Measurements from ENCODE around the gene ZFYVE28. TPM values are rescaled to one million over a fixed set of nuclear protein-coding genes. Genes with fewer than 3 reads are reported as not detected.

ZFYVE28 gene
- total and polyA plus RNA-seq, 7 donors, result 1.7 to 7.7 (median 3.4) TPM

GRCh38 chr4:2272026-2272827 lies 146.2 kb downstream of the ZFYVE28 start:
- no peaks in the 10 kb centered on the region for H3K9me3 ChIP-seq
- 71 to 78% (median 73%) methylated on average over 24 to 25 of the region's 25 CpGs for WGBS, 3 donors
- ATAC-seq (peak; percentile 50 to 65 (median 56)), DNase-seq (peak; percentile 20 to 59)
- no peaks in the 10 kb centered on the region for H3K36me3 ChIP-seq (ENCODE audit: insufficient read depth in 1 of 2, low read depth in 1 of 2)
- no peak overlapping the region for H3K27ac ChIP-seq
- intact Hi-C loops (cut with DNase I), result no loop called here
- peaks cover 32% of the 10 kb centered on the region for H3K4me1 ChIP-seq
- no peak overlapping the region for H3K4me3 ChIP-seq
- no peak for TF ChIP-seq CTCF (IDR thresholded peaks at IDR 0.05)
- H3K27me3 ChIP-seq (ENCODE audit: insufficient read depth in 3 of 3, low read length in 2 of 3), result no peaks in the 10 kb centered on the region

- Histone ChIP-seq H3K9me3 (no peaks in the 10 kb centered on the region), H3K27me3 (ENCODE audit: insufficient read depth in 3 of 3, low read length in 2 of 3) (no peaks in the 10 kb centered on the region), H3K4me1 (peaks cover 35% of the 10 kb centered on the region), H3K36me3 (ENCODE audit: insufficient read depth in 1 of 2, low read depth in 1 of 2) (no peaks in the 10 kb centered on the region), H3K4me3 (no peak overlapping the region), H3K27ac (no peak overlapping the region)
- ATAC-seq (no peak), DNase-seq (peak; percentile 19 to 49)
- TF ChIP-seq CTCF (IDR thresholded peaks at IDR 0.05), result no peak
- WGBS, 3 donors, result 80 to 83% (median 81%) methylated on average over 24 to 27 of the region's 27 CpGs
- intact Hi-C loops (cut with DNase I), result no loop called here
Measured at GRCh38 chr4:2271279-2272025, 147.0 kb downstream of the ZFYVE28 start.

GRCh38 chr4:2270341-2271165 lies 147.9 kb downstream of the ZFYVE28 start:
- ATAC-seq (no peak), DNase-seq (peak in 1 of 2 donors; percentile 10)
- H3K9me3 ChIP-seq, result no peaks in the 10 kb centered on the region
- TF ChIP-seq CTCF (IDR thresholded peaks at IDR 0.05), result no peak
- 88 to 91% (median 90%) methylated on average over 32 to 34 of the region's 34 CpGs for WGBS, 3 donors
- peak overlapping the region; percentile 83 for H3K27ac ChIP-seq
- intact Hi-C loops (cut with DNase I), result no loop called here
- no peaks in the 10 kb centered on the region for H3K27me3 ChIP-seq (ENCODE audit: insufficient read depth in 3 of 3, low read length in 2 of 3)
- no peaks in the 10 kb centered on the region for H3K36me3 ChIP-seq (ENCODE audit: insufficient read depth in 1 of 2, low read depth in 1 of 2)
- peaks cover 44% of the 10 kb centered on the region for H3K4me1 ChIP-seq
- no peak overlapping the region for H3K4me3 ChIP-seq

- DNase-seq, result peak; percentile 7 to 51
- 49 to 63% (median 51%) methylated on average over 12 of the region's 12 CpGs for WGBS, 3 donors
- peak; percentile 26 to 77 (median 62) for ATAC-seq
- Histone ChIP-seq H3K9me3 (no peaks in the 10 kb centered on the region), H3K4me3 (peak overlapping the region; percentile 35), H3K27me3 (ENCODE audit: insufficient read depth in 3 of 3, low read length in 2 of 3) (no peaks in the 10 kb centered on the region), H3K4me1 (peaks cover 51% of the 10 kb centered on the region), H3K36me3 (ENCODE audit: insufficient read depth in 1 of 2, low read depth in 1 of 2) (no peaks in the 10 kb centered on the region), H3K27ac (peak overlapping the region; percentile 83)
- intact Hi-C loops (cut with DNase I), result loop anchor here in 1 of 2 donors (5.0 kb wide), 1 partner anchor 133 kb away; no protein-coding TSS in a partner anchor
- no peak for TF ChIP-seq CTCF (IDR thresholded peaks at IDR 0.05)
Measured at GRCh38 chr4:2269618-2270163, 148.8 kb downstream of the ZFYVE28 start.

All from psoas muscle (tissue), 8 donors.